DOHH2 (cell line): Measurements from ENCODE around the gene YBEY.

Source experiments
- H3F3A ChIP-seq: fragments of 200-600 bp; sonication (generic), shearing (Covaris generic); 2 replicates; pipeline ENCODE4 v1.6.0; 2016; ENCODE audit warnings: antibody characterized with exemption, mild to moderate bottlenecking; ENCODE audit not compliant: control insufficient read depth, insufficient read depth
- H3K27ac ChIP-seq: fragments of 200-600 bp; sonication (generic); 2 replicates; pipeline ENCODE4 v1.5.1; 2014; ENCODE audit warnings: low read depth, mild to moderate bottlenecking, low read length, moderate library complexity
- H3K27me3 ChIP-seq: fragments of 200-600 bp; sonication (generic); 2 replicates; pipeline ENCODE4 v1.6.1; 2014; ENCODE audit warnings: mild to moderate bottlenecking, low read length, mixed read lengths; ENCODE audit not compliant: control insufficient read depth
- H3K36me3 ChIP-seq: fragments of 200-600 bp; sonication (generic); 2 replicates; pipeline ENCODE4 v1.6.1; 2014; ENCODE audit warnings: mild to moderate bottlenecking, low read length, moderate library complexity, mixed read lengths; ENCODE audit not compliant: control insufficient read depth
- H3K4me1 ChIP-seq: fragments of 200-600 bp; sonication (generic); 2 replicates; pipeline ENCODE4 v1.6.1; 2014; ENCODE audit warnings: mild to moderate bottlenecking, low read length, mixed read lengths; ENCODE audit not compliant: control insufficient read depth
- H3K4me2 ChIP-seq: fragments of 200-600 bp; sonication (generic); 2 replicates; pipeline ENCODE4 v1.6.0; 2014; ENCODE audit warnings: mild to moderate bottlenecking, low read length, moderate library complexity
- H3K4me3 ChIP-seq: fragments of 200-600 bp; sonication (generic); 2 replicates; pipeline ENCODE4 v1.5.1; 2014; ENCODE audit warnings: mild to moderate bottlenecking, low read length, mixed read lengths
- H3K79me2 ChIP-seq: fragments of 200-600 bp; sonication (generic); 2 replicates; pipeline ENCODE4 v1.6.1; 2014; ENCODE audit warnings: mild to moderate bottlenecking, low read length, mixed read lengths; ENCODE audit not compliant: control insufficient read depth
- H3K9me2 ChIP-seq: fragments of 200-600 bp; sonication (generic); replicated peaks from 2 replicates; pipeline ENCODE4 v1.6.1; 2014; ENCODE audit warnings: mild to moderate bottlenecking, low read length, mixed read lengths; ENCODE audit not compliant: control insufficient read depth
- H3K9me3 ChIP-seq: fragments of 200-600 bp; sonication (generic); 2 replicates; pipeline ENCODE4 v1.6.1; 2014; ENCODE audit warnings: antibody characterized with exemption, low read length, mixed read lengths; ENCODE audit not compliant: control insufficient read depth, insufficient read depth
- H4K20me1 ChIP-seq: fragments of 200-600 bp; sonication (generic); 2 replicates; pipeline ENCODE4 v1.6.0; 2014; ENCODE audit warnings: low read depth, mild to moderate bottlenecking, antibody characterized with exemption, low read length, moderate library complexity; ENCODE audit not compliant: control insufficient read depth, insufficient read depth
- EZH2phosphoT487 ChIP-seq: fragments of 200-600 bp; sonication (generic); IDR thresholded peaks from 2 replicates; pipeline ENCODE4 v1.6.1; 2017; ENCODE audit warnings: borderline replicate concordance, mild to moderate bottlenecking, antibody characterized with exemption, low read length, moderate library complexity, mixed read lengths
- TF ChIP-seq, protein P1 (sequence below): fragments of 200-600 bp; sonication (generic); IDR thresholded peaks from one replicate; pipeline ENCODE4 v1.5.1; 2014; ENCODE audit warnings: antibody characterized with exemption, mild to moderate bottlenecking, low read depth, low read length; ENCODE audit not compliant: poor library complexity, severe bottlenecking

Gene YBEY

GRCh38 chr21:46289655-46290179, 3.6 kb downstream of the YBEY start:
- Histone ChIP-seq H3K27ac (no peak overlapping the region), H4K20me1 (no peaks in the 10 kb centered on the region), H3K9me3 (no peaks in the 10 kb centered on the region; the same call in 1 of the 2 replicates), H3K79me2 (peaks cover 48% of the 10 kb centered on the region), H3K4me3 (no peak overlapping the region), H3K4me1 (peaks cover 30% of the 10 kb centered on the region), H3K36me3 (peaks cover 37% of the 10 kb centered on the region), H3K27me3 (no peaks in the 10 kb centered on the region), H3K9me2 (no peaks in the 10 kb centered on the region), H3K4me2 (peak overlapping the region; percentile 29; the same call in 1 of the 2 replicates), H3F3A (peaks cover 5% of the 10 kb centered on the region; the same call in 1 of the 2 replicates)
- TF ChIP-seq, protein P1, sequence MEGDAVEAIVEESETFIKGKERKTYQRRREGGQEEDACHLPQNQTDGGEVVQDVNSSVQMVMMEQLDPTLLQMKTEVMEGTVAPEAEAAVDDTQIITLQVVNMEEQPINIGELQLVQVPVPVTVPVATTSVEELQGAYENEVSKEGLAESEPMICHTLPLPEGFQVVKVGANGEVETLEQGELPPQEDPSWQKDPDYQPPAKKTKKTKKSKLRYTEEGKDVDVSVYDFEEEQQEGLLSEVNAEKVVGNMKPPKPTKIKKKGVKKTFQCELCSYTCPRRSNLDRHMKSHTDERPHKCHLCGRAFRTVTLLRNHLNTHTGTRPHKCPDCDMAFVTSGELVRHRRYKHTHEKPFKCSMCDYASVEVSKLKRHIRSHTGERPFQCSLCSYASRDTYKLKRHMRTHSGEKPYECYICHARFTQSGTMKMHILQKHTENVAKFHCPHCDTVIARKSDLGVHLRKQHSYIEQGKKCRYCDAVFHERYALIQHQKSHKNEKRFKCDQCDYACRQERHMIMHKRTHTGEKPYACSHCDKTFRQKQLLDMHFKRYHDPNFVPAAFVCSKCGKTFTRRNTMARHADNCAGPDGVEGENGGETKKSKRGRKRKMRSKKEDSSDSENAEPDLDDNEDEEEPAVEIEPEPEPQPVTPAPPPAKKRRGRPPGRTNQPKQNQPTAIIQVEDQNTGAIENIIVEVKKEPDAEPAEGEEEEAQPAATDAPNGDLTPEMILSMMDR, result no peak
- no peak for TF ChIP-seq EZH2phosphoT487

- peaks cover 41% of the 10 kb centered on the region for H3K4me1 ChIP-seq
- H3K79me2 ChIP-seq, result peaks cover 34% of the 10 kb centered on the region
- H3K9me2 ChIP-seq, result no peaks in the 10 kb centered on the region
- no peak overlapping the region for H3K27ac ChIP-seq
- no peaks in the 10 kb centered on the region; the same call in 1 of the 2 replicates for H3K9me3 ChIP-seq
- peaks cover 4% of the 10 kb centered on the region; the same call in 1 of the 2 replicates for H3F3A ChIP-seq
- no peaks in the 10 kb centered on the region for H4K20me1 ChIP-seq
- no peak overlapping the region for H3K4me2 ChIP-seq
- H3K36me3 ChIP-seq, result peaks cover 33% of the 10 kb centered on the region
- H3K4me3 ChIP-seq, result no peak overlapping the region
- H3K27me3 ChIP-seq, result no peaks in the 10 kb centered on the region
- TF ChIP-seq, protein P1, result no peak
- TF ChIP-seq EZH2phosphoT487, result no peak
Measured at GRCh38 chr21:46291561-46291960, 5.4 kb downstream of the YBEY start.

DNA sequence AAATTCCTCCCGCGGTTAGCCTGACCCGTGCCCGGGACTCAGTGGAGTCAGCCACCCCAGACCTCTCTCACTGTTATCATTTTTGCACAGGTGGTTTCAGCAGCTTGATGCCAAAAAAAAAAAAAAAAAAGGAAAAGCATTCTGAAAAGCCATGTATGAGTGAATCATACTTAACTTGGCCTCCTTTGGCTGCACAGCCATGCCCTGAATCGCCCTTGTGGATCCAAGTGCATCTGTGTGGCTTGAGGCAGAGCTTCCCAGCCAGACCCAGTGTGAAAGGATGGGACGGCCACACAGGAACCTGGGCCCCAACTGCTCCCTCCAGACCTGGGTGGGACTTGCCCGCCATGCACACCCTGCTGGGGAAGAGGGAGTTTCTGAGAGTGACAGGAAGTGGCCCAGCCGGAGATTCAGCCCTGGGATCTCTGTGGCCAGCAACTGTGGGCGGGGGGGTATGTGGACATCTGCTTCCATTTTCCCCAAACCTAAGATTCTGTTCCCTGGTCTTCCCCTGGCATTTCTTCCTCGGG, 8.6 kb downstream of the YBEY start:
- no peaks in the 10 kb centered on the region for H3K27me3 ChIP-seq
- H3K79me2 ChIP-seq, result peaks cover 8% of the 10 kb centered on the region
- H3K4me2 ChIP-seq, result peak overlapping the region; percentile 64
- 0 out of 2 replicates have a peak overlapping the region, but pooled peaks have one; percentile 22 for H3K4me3 ChIP-seq
- peaks cover 25% of the 10 kb centered on the region for H3K36me3 ChIP-seq
- H3K9me2 ChIP-seq, result no peaks in the 10 kb centered on the region
- no peaks in the 10 kb centered on the region; the same call in 1 of the 2 replicates for H3K9me3 ChIP-seq
- peaks cover 40% of the 10 kb centered on the region for H3K4me1 ChIP-seq
- H4K20me1 ChIP-seq, result no peaks in the 10 kb centered on the region
- TF ChIP-seq, protein P1, result no peak
- TF ChIP-seq EZH2phosphoT487, result no peak
- H3K27ac ChIP-seq, result 0 out of 2 replicates have a peak overlapping the region, but pooled peaks have one; percentile 38
- H3F3A ChIP-seq, result peaks cover 3% of the 10 kb centered on the region; the same call in 1 of the 2 replicates
